GM06990 (cell line): ENCODE results near the gene ALK.

Experiments used
- DNase-seq: peaks from one replicate; pipeline ENCODE4 v3.0.0-alpha.2; 2011; ENCODE audit not compliant: insufficient read length; ENCODE audit errors: extremely low read depth
- H3K27me3 ChIP-seq: replicated peaks from 2 replicates; pipeline ENCODE4 v1.6.0; 2011; ENCODE audit warnings: low read length; ENCODE audit not compliant: control insufficient read depth, insufficient read depth
- H3K36me3 ChIP-seq: 2 replicates; pipeline ENCODE4 v1.5.1; 2011; ENCODE audit warnings: low read length; ENCODE audit not compliant: control insufficient read depth, insufficient read depth
- H3K4me3 ChIP-seq: replicated peaks from 2 replicates; pipeline ENCODE4 v1.5.1; 2011; ENCODE audit warnings: low read depth, mild to moderate bottlenecking, control low read depth, low read length
- TF ChIP-seq, protein P1 (sequence below): IDR thresholded peaks from 2 replicates; pipeline ENCODE4 v1.5.1; 2011; ENCODE audit warnings: low read length, control low read depth, mild to moderate bottlenecking, inconsistent platforms; ENCODE audit not compliant: insufficient read depth, poor library complexity, severe bottlenecking

Gene ALK

DNA sequence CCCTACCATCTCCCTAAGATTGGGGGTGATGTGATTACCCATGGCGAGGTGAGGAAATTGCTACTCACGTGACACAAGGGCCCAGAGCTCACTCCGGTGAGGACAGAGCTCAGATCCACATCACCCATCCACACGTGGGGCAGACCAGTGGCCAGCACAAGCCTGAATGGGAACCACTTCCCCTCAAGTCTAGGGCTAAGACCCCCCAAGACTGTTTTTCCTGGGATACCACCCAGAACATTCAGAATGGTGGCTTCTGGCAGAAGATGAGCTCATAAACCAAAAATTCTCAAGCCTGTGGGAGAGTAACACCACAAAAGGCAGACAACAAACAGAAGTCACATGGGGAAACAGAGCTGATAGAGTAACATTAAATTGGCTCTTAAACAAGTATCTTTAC lies 321.4 kb downstream of the ALK start:
- TF ChIP-seq, protein P1, sequence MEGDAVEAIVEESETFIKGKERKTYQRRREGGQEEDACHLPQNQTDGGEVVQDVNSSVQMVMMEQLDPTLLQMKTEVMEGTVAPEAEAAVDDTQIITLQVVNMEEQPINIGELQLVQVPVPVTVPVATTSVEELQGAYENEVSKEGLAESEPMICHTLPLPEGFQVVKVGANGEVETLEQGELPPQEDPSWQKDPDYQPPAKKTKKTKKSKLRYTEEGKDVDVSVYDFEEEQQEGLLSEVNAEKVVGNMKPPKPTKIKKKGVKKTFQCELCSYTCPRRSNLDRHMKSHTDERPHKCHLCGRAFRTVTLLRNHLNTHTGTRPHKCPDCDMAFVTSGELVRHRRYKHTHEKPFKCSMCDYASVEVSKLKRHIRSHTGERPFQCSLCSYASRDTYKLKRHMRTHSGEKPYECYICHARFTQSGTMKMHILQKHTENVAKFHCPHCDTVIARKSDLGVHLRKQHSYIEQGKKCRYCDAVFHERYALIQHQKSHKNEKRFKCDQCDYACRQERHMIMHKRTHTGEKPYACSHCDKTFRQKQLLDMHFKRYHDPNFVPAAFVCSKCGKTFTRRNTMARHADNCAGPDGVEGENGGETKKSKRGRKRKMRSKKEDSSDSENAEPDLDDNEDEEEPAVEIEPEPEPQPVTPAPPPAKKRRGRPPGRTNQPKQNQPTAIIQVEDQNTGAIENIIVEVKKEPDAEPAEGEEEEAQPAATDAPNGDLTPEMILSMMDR, result no peak
- Histone ChIP-seq H3K27me3 (no peaks in the 10 kb centered on the region), H3K36me3 (no peaks in the 10 kb centered on the region), H3K4me3 (no peak overlapping the region)
- DNase-seq, result no peak

DNA sequence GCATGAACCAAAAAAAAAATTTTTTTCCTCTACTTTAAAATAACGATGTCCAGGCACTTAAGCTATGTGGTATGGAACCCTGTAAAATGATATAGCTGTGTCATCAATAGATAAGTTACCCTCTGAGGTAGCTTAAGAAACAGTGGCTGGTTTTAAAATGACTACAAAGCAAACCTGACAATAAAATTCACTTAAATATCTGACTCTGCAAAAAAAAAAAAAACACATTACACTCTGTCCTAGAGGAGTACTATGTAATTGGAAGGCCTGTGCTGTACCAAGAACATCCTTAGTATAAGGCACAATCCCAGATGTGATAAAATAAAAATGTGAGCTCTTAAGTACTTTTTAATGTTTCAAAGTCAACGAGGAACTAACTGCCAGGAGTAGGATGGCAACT lies 322.4 kb downstream of the ALK start:
- H3K27me3 ChIP-seq, result no peaks in the 10 kb centered on the region
- no peaks in the 10 kb centered on the region for H3K36me3 ChIP-seq
- DNase-seq, result no peak
- no peak overlapping the region for H3K4me3 ChIP-seq
- TF ChIP-seq, protein P1, result no peak

DNA sequence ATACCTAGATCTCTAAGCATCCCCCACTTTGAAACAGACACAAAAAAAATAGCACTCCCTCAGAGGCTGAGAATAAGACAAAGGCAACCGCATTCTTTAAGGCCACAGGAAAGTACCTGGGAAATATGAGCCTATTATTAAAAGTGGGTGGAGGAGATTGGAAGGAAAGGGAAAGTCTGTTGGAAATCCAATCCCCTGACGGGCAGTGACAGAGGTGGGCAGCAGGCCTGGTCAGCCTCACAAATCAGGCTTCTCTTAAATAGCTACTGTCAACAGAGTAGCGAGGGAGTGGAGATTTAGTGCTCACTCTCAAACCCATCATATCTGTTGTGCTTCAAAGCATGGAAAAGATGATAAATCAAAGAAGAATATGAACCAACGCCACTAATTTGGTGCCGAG lies 324.4 kb downstream of the ALK start:
- H3K36me3 ChIP-seq, result no peaks in the 10 kb centered on the region
- no peaks in the 10 kb centered on the region for H3K27me3 ChIP-seq
- DNase-seq, result no peak
- TF ChIP-seq, protein P1, result no peak
- H3K4me3 ChIP-seq, result no peak overlapping the region

DNA sequence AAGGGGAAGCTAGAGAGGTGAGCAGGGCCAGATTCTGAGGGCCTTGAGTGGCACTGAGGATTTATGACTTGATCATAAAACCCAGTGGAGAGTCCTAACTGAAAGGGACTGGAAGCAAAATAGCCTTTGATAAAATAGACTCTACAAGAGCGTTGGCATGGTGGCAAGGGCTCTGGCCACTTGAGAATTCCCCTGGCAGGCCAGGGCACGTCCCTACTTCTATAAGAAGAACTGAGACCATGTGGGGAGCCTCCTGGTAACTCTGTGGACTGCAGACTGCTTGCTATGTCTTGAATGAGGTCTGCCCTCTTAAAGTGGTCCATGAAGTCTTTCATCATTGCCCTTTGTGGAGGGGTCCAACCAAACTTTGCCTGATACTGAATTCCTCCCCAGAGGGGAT lies 324.8 kb downstream of the ALK start:
- H3K27me3 ChIP-seq, result no peaks in the 10 kb centered on the region
- DNase-seq, result no peak
- TF ChIP-seq, protein P1, result no peak
- H3K36me3 ChIP-seq, result no peaks in the 10 kb centered on the region
- H3K4me3 ChIP-seq, result no peak overlapping the region

DNA sequence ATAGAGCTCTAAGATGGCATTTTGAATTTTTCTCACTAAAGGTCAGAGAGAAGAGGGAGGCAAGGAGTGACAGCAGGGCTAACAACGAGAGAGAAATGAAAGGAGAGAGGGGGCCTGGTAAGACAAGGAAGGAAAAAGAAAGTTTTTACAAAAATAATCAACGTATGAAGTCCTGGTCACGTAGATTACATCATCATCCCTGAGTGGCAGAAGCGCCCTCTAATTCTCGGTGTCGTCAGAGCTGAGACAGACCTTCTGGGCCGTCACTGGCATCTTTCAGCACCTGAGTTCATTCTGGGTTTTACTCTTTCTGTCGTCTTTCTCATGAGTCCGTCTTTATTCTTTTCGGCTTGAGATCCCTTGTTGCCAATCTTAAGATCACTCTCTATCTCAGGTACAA lies 329.8 kb downstream of the ALK start:
- no peak for DNase-seq
- TF ChIP-seq, protein P1, result no peak
- H3K36me3 ChIP-seq, result no peaks in the 10 kb centered on the region
- no peak overlapping the region for H3K4me3 ChIP-seq
- H3K27me3 ChIP-seq, result no peaks in the 10 kb centered on the region

DNA sequence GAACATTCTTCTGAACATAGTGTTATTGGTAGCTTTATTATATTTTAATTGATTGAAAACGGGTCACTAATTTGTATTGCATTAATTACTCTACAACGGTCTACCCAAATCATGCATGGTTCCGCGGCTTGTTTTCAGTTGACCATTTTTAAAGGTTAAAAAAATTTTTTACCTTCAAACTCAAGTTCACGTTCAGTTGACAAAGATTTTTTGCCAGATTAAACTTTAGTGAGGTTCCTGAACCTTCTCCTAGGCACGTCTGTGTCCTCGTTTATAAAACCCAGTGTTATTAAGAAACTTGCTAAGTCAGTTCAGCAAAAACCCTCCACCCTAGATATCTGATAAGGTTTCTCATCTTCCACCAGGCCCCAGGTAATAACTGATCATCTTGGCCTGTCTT lies 331.2 kb downstream of the ALK start:
- no peaks in the 10 kb centered on the region for H3K27me3 ChIP-seq
- DNase-seq, result no peak
- H3K36me3 ChIP-seq, result no peaks in the 10 kb centered on the region
- TF ChIP-seq, protein P1, result no peak
- H3K4me3 ChIP-seq, result no peak overlapping the region
